Smooth muscle cell (in vitro differentiated cells): ENCODE data around the gene UBTF. TPM values are rescaled to one million over a fixed set of nuclear protein-coding genes. Genes with fewer than 3 reads are reported as not detected.

ENCODE experiments used
- DNase-seq: peaks from one replicate; lab custom pipeline; 2025; ENCODE audit not compliant: unreplicated experiment; lab: John Stamatoyannopoulos, UW
- H2AFZ ChIP-seq: fragments of 200-600 bp; sonication (generic); 2 replicates; pipeline ENCODE4 v1.6.0; 2016; ENCODE audit warnings: antibody characterized with exemption, low read depth, mild to moderate bottlenecking
- H3F3A ChIP-seq: fragments of 200-600 bp; sonication (generic); 2 replicates; pipeline ENCODE4 v1.6.0; 2017; ENCODE audit warnings: antibody characterized with exemption, low read depth
- H3K27ac ChIP-seq: fragments of 200-600 bp; sonication (generic); 2 replicates; pipeline ENCODE4 v1.5.1; 2016; ENCODE audit warnings: low read depth, mild to moderate bottlenecking
- H3K27me3 ChIP-seq: fragments of 200-600 bp; sonication (generic); 2 replicates; pipeline ENCODE4 v1.6.1; 2016; ENCODE audit warnings: low read depth, mild to moderate bottlenecking
- H3K36me3 ChIP-seq: fragments of 200-600 bp; sonication (generic); 2 replicates; pipeline ENCODE4 v1.5.1; 2016; ENCODE audit warnings: low read depth
- H3K4me1 ChIP-seq: fragments of 200-600 bp; sonication (generic); 2 replicates; pipeline ENCODE4 v1.5.1; 2016; ENCODE audit warnings: low read depth
- H3K4me2 ChIP-seq: fragments of 200-600 bp; sonication (generic); 2 replicates; pipeline ENCODE4 v1.6.0; 2016; ENCODE audit warnings: mild to moderate bottlenecking
- H3K4me3 ChIP-seq: fragments of 200-600 bp; sonication (generic); 2 replicates; pipeline ENCODE4 v1.5.1; 2016; ENCODE audit warnings: mild to moderate bottlenecking
- H3K79me2 ChIP-seq: fragments of 200-600 bp; sonication (generic); 2 replicates; pipeline ENCODE4 v1.6.0; 2016; ENCODE audit warnings: low read depth, mild to moderate bottlenecking
- H3K9ac ChIP-seq: fragments of 200-600 bp; sonication (generic); 2 replicates; pipeline ENCODE4 v1.6.0; 2016; ENCODE audit warnings: low read depth
- H3K9me3 ChIP-seq: fragments of 200-600 bp; sonication (generic); replicated peaks from 2 replicates; pipeline ENCODE4 v1.5.1; 2016; ENCODE audit warnings: low read depth
- H4K20me1 ChIP-seq: fragments of 200-600 bp; sonication (generic); 2 replicates; pipeline ENCODE4 v1.6.0; 2016; ENCODE audit warnings: low read depth
- CTCF ChIP-seq: fragments of 200-600 bp; sonication (generic); IDR thresholded peaks from 2 replicates; pipeline ENCODE4 v1.5.1; 2017; ENCODE audit warnings: borderline replicate concordance, mild to moderate bottlenecking, antibody characterized with exemption; ENCODE audit not compliant: insufficient read depth, poor library complexity, severe bottlenecking
- WGBS: methylation state at CpG from one replicate; pipeline ENCODE4 v1.1.7; 2016; ENCODE audit warnings: low lambda C conversion rate; 5-methylcytosine and 5-hydroxymethylcytosine counted together
- microRNA-seq: library from miRNA; unstranded; fragments of <30 nt; microRNA quantifications from one replicate; pipeline ENCODE4, GENCODE V29; 2016; ENCODE audit warnings: borderline number of aligned reads
- polyA plus RNA-seq: library from polyadenylated mRNA; unstranded; fragments of >200 nt; fragmentation: Nextera tagmentation; extraction: Ambion mirVana; gene quantifications from 2 replicates; pipeline ENCODE4 v1.2.1, GENCODE V29; 2016
- small RNA-seq: library from RNA; depleted of rRNA; stranded (forward); fragments of <200 nt; gene quantifications from one replicate; pipeline ENCODE3, GENCODE V24; 2014
- total RNA-seq: library from RNA; depleted of rRNA; stranded (reverse); fragments of >200 nt; gene quantifications from 2 replicates; pipeline ENCODE4 v1.2.3, GENCODE V29; 2014

The UBTF gene
- total and polyA plus RNA-seq, 2 experiments from 2014 or later = 18.2 to 22.1 TPM

GRCh38 chr17:44159519-44160210 is 59.8 kb downstream of the UBTF start:
- Histone ChIP-seq H4K20me1 (no peaks in the 10 kb centered on the region), H3K36me3 (no peaks in the 10 kb centered on the region), H3K9ac (peak overlapping the region; percentile 43), H3K79me2 (no peaks in the 10 kb centered on the region), H3K4me3 (no peak overlapping the region), H3K4me1 (peaks cover 6% of the 10 kb centered on the region), H3K27ac (peak overlapping the region; percentile 83), H3F3A (peaks cover 4% of the 10 kb centered on the region), H2AFZ (no peak overlapping the region), H3K27me3 (no peaks in the 10 kb centered on the region), H3K9me3 (no peaks in the 10 kb centered on the region), H3K4me2 (peak overlapping the region; percentile 60)
- DNase-seq = no peak
- 37% methylated on average over 15 of the region's 15 CpGs for WGBS
- TF ChIP-seq CTCF = no peak

GRCh38 chr17:44155488-44155887 is 64.0 kb downstream of the UBTF start:
- Histone ChIP-seq H4K20me1 (no peaks in the 10 kb centered on the region), H3K27ac (no peak overlapping the region), H3F3A (peaks cover 3% of the 10 kb centered on the region), H2AFZ (no peak overlapping the region), H3K36me3 (no peaks in the 10 kb centered on the region), H3K27me3 (no peaks in the 10 kb centered on the region), H3K4me2 (no peak overlapping the region), H3K9ac (no peak overlapping the region), H3K79me2 (no peaks in the 10 kb centered on the region), H3K9me3 (no peaks in the 10 kb centered on the region), H3K4me3 (no peak overlapping the region), H3K4me1 (peaks cover 6% of the 10 kb centered on the region)
- TF ChIP-seq CTCF = no peak
- no peak for DNase-seq
- 92% methylated on average over 2 of the region's 2 CpGs for WGBS

Small RNAs within 50 kb of the gene (microRNA-seq; reads per million reads assigned to microRNA genes)
- not detected for gene MIR6782

Small RNAs within 50 kb of the gene (small RNA-seq; reads per million reads assigned to genes)
- not detected for gene MIR6782

Other genes with a start within 250 kb of the UBTF start
- 0.49 and 1.3 TPM in 2 replicates for gene NAGS, start 215.1 kb downstream of the UBTF start, total RNA-seq
- gene NAGS, start 215.1 kb downstream of the UBTF start, polyA plus RNA-seq = 1.5 and 1.6 TPM in 2 replicates
- 25.2 and 35.1 TPM in 2 replicates for gene TMEM101, start 204.7 kb downstream of the UBTF start, total RNA-seq
- 36.1 and 39.9 TPM in 2 replicates for gene TMEM101, start 204.7 kb downstream of the UBTF start, polyA plus RNA-seq
- 42.3 and 51.8 TPM in 2 replicates for gene LSM12, start 153.0 kb downstream of the UBTF start, total RNA-seq
- 52.0 and 66.3 TPM in 2 replicates for gene LSM12, start 153.0 kb downstream of the UBTF start, polyA plus RNA-seq
- gene G6PC3, start 148.9 kb downstream of the UBTF start, total RNA-seq = 32.1 and 40.2 TPM in 2 replicates
- gene G6PC3, start 148.9 kb downstream of the UBTF start, polyA plus RNA-seq = 103 TPM in 2 replicates
- 48.7 and 65.3 TPM in 2 replicates for gene HDAC5, start 96.0 kb downstream of the UBTF start, total RNA-seq
- gene HDAC5, start 96.0 kb downstream of the UBTF start, polyA plus RNA-seq = 51.6 and 52.6 TPM in 2 replicates
- gene HROB, start 77.7 kb downstream of the UBTF start, total RNA-seq = 1.9 and 3.1 TPM in 2 replicates
- gene HROB, start 77.7 kb downstream of the UBTF start, polyA plus RNA-seq = 3.7 and 4.6 TPM in 2 replicates
- gene ASB16, start 49.0 kb downstream of the UBTF start, total RNA-seq = 0.09 TPM in 1 of 2 replicates, not detected in the other
- gene ASB16, start 49.0 kb downstream of the UBTF start, polyA plus RNA-seq = 0.28 and 0.35 TPM in 2 replicates
- 26.4 and 28.5 TPM in 2 replicates for gene TMUB2, start 32.7 kb downstream of the UBTF start, total RNA-seq
- 35.8 and 39.2 TPM in 2 replicates for gene TMUB2, start 32.7 kb downstream of the UBTF start, polyA plus RNA-seq
- 54.0 and 61.1 TPM in 2 replicates for gene ATXN7L3, start 19.8 kb downstream of the UBTF start, total RNA-seq
- 24.3 and 29.1 TPM in 2 replicates for gene ATXN7L3, start 19.8 kb downstream of the UBTF start, polyA plus RNA-seq
- not detected in 2 replicates for gene SLC4A1, start 48.5 kb upstream of the UBTF start, total RNA-seq
- not detected in 2 replicates for gene SLC4A1, start 48.5 kb upstream of the UBTF start, polyA plus RNA-seq
- 0.36 and 0.63 TPM in 2 replicates for gene RUNDC3A, start 88.9 kb upstream of the UBTF start, total RNA-seq
- 0.21 and 0.84 TPM in 2 replicates for gene RUNDC3A, start 88.9 kb upstream of the UBTF start, polyA plus RNA-seq
- gene SLC25A39, start 105.1 kb upstream of the UBTF start, total RNA-seq = 62.6 and 106 TPM in 2 replicates
- 147 and 169 TPM in 2 replicates for gene SLC25A39, start 105.1 kb upstream of the UBTF start, polyA plus RNA-seq
- gene GRN, start 125.6 kb upstream of the UBTF start, total RNA-seq = 85.9 and 125 TPM in 2 replicates
- gene GRN, start 125.6 kb upstream of the UBTF start, polyA plus RNA-seq = 322 and 338 TPM in 2 replicates
- 31.5 TPM in 2 replicates for gene FAM171A2, start 144.2 kb upstream of the UBTF start, total RNA-seq
- 28.4 and 28.8 TPM in 2 replicates for gene FAM171A2, start 144.2 kb upstream of the UBTF start, polyA plus RNA-seq
- 1.0 and 2.1 TPM in 2 replicates for gene ITGA2B, start 170.0 kb upstream of the UBTF start, total RNA-seq
- gene ITGA2B, start 170.0 kb upstream of the UBTF start, polyA plus RNA-seq = 3.9 and 4.0 TPM in 2 replicates